8988T (cell line): ENCODE data around the gene BMPR1B.

Experiments
- DNase-seq: peaks from one replicate; pipeline ENCODE4 v3.0.0; 2011

Gene BMPR1B

GRCh38 chr4:94968493-94968892 lies 210.7 kb downstream of the BMPR1B start:
- DNase-seq, result no peak

- no peak for DNase-seq
These were observed 212.9 kb downstream of the BMPR1B start for GRCh38 chr4:94970650-94971049.

- DNase-seq, result no peak
These were observed 217.0 kb downstream of the BMPR1B start for GRCh38 chr4:94974773-94975172.

GRCh38 chr4:94976371-94977011 lies 218.7 kb downstream of the BMPR1B start:
- DNase-seq, result no peak

- no peak for DNase-seq
These were observed 221.1 kb downstream of the BMPR1B start for GRCh38 chr4:94978904-94979303.

GRCh38 chr4:94979621-94980020 lies 221.9 kb downstream of the BMPR1B start:
- no peak for DNase-seq

- DNase-seq, result no peak
These were observed 238.1 kb downstream of the BMPR1B start for GRCh38 chr4:94995684-94996394.

- no peak for DNase-seq
These were observed 242.4 kb downstream of the BMPR1B start for GRCh38 chr4:95000076-95000648.

- DNase-seq, result no peak
These were observed 247.2 kb downstream of the BMPR1B start for GRCh38 chr4:95004912-95005311.

GRCh38 chr4:95007998-95008397 lies 250.2 kb downstream of the BMPR1B start:
- DNase-seq, result no peak

- no peak for DNase-seq
These were observed 255.5 kb downstream of the BMPR1B start for GRCh38 chr4:95013236-95013635.

- DNase-seq, result no peak
These were observed 256.3 kb downstream of the BMPR1B start for GRCh38 chr4:95014068-95014467.

- DNase-seq, result no peak
These were observed 259.7 kb downstream of the BMPR1B start for GRCh38 chr4:95017305-95018064.

GRCh38 chr4:95018785-95019184 lies 261.0 kb downstream of the BMPR1B start:
- no peak for DNase-seq

- DNase-seq, result no peak
These were observed 262.8 kb downstream of the BMPR1B start for GRCh38 chr4:95020521-95020920.

- no peak for DNase-seq
These were observed 263.3 kb downstream of the BMPR1B start for GRCh38 chr4:95021099-95021498.

GRCh38 chr4:95023110-95023509 lies 265.4 kb downstream of the BMPR1B start:
- DNase-seq, result no peak

- DNase-seq, result no peak
These were observed 270.3 kb downstream of the BMPR1B start for GRCh38 chr4:95027905-95028618.

- no peak for DNase-seq
These were observed 281.0 kb downstream of the BMPR1B start for GRCh38 chr4:95038791-95039190.

GRCh38 chr4:95044324-95044837 lies 286.6 kb downstream of the BMPR1B start:
- DNase-seq, result no peak

- no peak for DNase-seq
These were observed 287.7 kb downstream of the BMPR1B start for GRCh38 chr4:95045429-95045828.

- no peak for DNase-seq
These were observed 290.5 kb downstream of the BMPR1B start for GRCh38 chr4:95048296-95048695.
